GM12865 (cell line): ENCODE data around the gene ESRRA.
A peak's percentile ranks its signal among the peaks of the same experiment; 100 is the strongest.

Experiments used
- DNase-seq: peaks from one replicate; pipeline ENCODE4 v3.0.0; 2010; ENCODE audit warnings: low read depth
- H3K4me3 ChIP-seq: 2 replicates; pipeline ENCODE4 v1.5.1; 2011; ENCODE audit warnings: mild to moderate bottlenecking, low read depth, low read length, control low read depth
- CTCF ChIP-seq: IDR thresholded peaks from 2 replicates; pipeline ENCODE4 v1.5.1; 2011; ENCODE audit warnings: low read length, control low read depth, low read depth, inconsistent platforms; ENCODE audit not compliant: insufficient read depth; ENCODE audit errors: missing control alignments

Gene ESRRA

GRCh38 chr11:64356498-64357411 lies 51.4 kb downstream of the ESRRA start:
- peak; percentile 52 for DNase-seq
- no peak overlapping the region for H3K4me3 ChIP-seq
- TF ChIP-seq CTCF = peak; percentile 32

GRCh38 chr11:64357446-64357845 lies 52.1 kb downstream of the ESRRA start:
- no peak for TF ChIP-seq CTCF
- H3K4me3 ChIP-seq = no peak overlapping the region
- DNase-seq = no peak

- DNase-seq = no peak
- no peak for TF ChIP-seq CTCF
- no peak overlapping the region; the same call in 1 of the 2 replicates for H3K4me3 ChIP-seq
These were observed 52.7 kb downstream of the ESRRA start for GRCh38 chr11:64357904-64358535.

GRCh38 chr11:64358536-64358906 lies 53.2 kb downstream of the ESRRA start:
- no peak for DNase-seq
- H3K4me3 ChIP-seq = peak overlapping the region; percentile 59

GRCh38 chr11:64358907-64359711 lies 53.8 kb downstream of the ESRRA start, which contains the start of gene RPS6KA4:
Gene RPS6KA4, plus strand, starts transcription at chr11:64359162. Its CDS starts 74 bp downstream, at chr11:64359236.
- DNase-seq = peak; percentile 72
- H3K4me3 ChIP-seq = peak within 1 kb of the TSS; percentile 59
- no peak for TF ChIP-seq CTCF

More at GRCh38 chr11:64358536-64358906, 53.2 kb downstream of the ESRRA start:
- no peak for TF ChIP-seq CTCF

- DNase-seq = peak; percentile 54
- TF ChIP-seq CTCF = peak; percentile 19
- peak overlapping the region; percentile 59 for H3K4me3 ChIP-seq
These were observed 54.6 kb downstream of the ESRRA start for GRCh38 chr11:64359712-64360445.
